Measurements from ENCODE around the gene POU3F3. TPM values are rescaled to one million over a fixed set of nuclear protein-coding genes. Genes with fewer than 3 reads are reported as not detected.

The POU3F3 gene
- total RNA-seq, 2 donors from 2014 or later, result 0.79 TPM; not detected in 1

GRCh38 chr2:104857262-104858005, 3.5 kb downstream of the POU3F3 start:
- no peaks in the 10 kb centered on the region for H3K9me3 ChIP-seq
- H3K4me1 ChIP-seq, result peaks cover 0 to 49% of the 10 kb centered on the region in 2 donors
- TF ChIP-seq CTCF (IDR thresholded peaks at IDR 0.05), result no peak
- DNase-seq (ENCODE audit: low spot score), result no peak
- peaks cover 54 to 73% of the 10 kb centered on the region in 2 donors for H3K27me3 ChIP-seq
- H3K27ac ChIP-seq, result no peak overlapping the region
- no peak overlapping the region for H3K4me3 ChIP-seq
- H3K36me3 ChIP-seq, result no peaks in the 10 kb centered on the region

GRCh38 chr2:104858006-104858978, 4.4 kb downstream of the POU3F3 start:
- Histone ChIP-seq H3K36me3 (no peaks in the 10 kb centered on the region), H3K4me1 (peaks cover 0 to 41% of the 10 kb centered on the region in 2 donors), H3K27me3 (peaks cover 53 to 78% of the 10 kb centered on the region in 2 donors), H3K9me3 (no peaks in the 10 kb centered on the region), H3K4me3 (no peak overlapping the region), H3K27ac (no peak overlapping the region)
- TF ChIP-seq CTCF (IDR thresholded peaks at IDR 0.05), result no peak
- DNase-seq (ENCODE audit: low spot score), result no peak

GRCh38 chr2:104859291-104859765, 5.4 kb downstream of the POU3F3 start:
- peaks cover 0 to 39% of the 10 kb centered on the region in 2 donors for H3K4me1 ChIP-seq
- no peak overlapping the region for H3K27ac ChIP-seq
- peaks cover 54 to 78% of the 10 kb centered on the region in 2 donors for H3K27me3 ChIP-seq
- H3K9me3 ChIP-seq, result no peaks in the 10 kb centered on the region
- H3K4me3 ChIP-seq, result no peak overlapping the region
- no peaks in the 10 kb centered on the region for H3K36me3 ChIP-seq
- TF ChIP-seq CTCF (IDR thresholded peaks at IDR 0.05), result no peak
- no peak for DNase-seq (ENCODE audit: low spot score)

GRCh38 chr2:104859766-104860450, 6.0 kb downstream of the POU3F3 start:
- H3K4me1 ChIP-seq, result peaks cover 0 to 35% of the 10 kb centered on the region in 2 donors
- H3K4me3 ChIP-seq, result no peak overlapping the region
- H3K9me3 ChIP-seq, result no peaks in the 10 kb centered on the region
- no peaks in the 10 kb centered on the region for H3K36me3 ChIP-seq
- DNase-seq (ENCODE audit: low spot score), result no peak
- no peak for TF ChIP-seq CTCF (IDR thresholded peaks at IDR 0.05)
- H3K27me3 ChIP-seq, result peaks cover 55 to 74% of the 10 kb centered on the region in 2 donors
- no peak overlapping the region for H3K27ac ChIP-seq

- H3K36me3 ChIP-seq, result no peaks in the 10 kb centered on the region
- no peak for DNase-seq (ENCODE audit: low spot score)
- no peak overlapping the region for H3K4me3 ChIP-seq
- no peaks in the 10 kb centered on the region for H3K9me3 ChIP-seq
- no peak for TF ChIP-seq CTCF (IDR thresholded peaks at IDR 0.05)
- H3K27ac ChIP-seq, result no peak overlapping the region
- peaks cover 58 to 77% of the 10 kb centered on the region in 2 donors for H3K27me3 ChIP-seq
- peaks cover 0 to 34% of the 10 kb centered on the region in 2 donors for H3K4me1 ChIP-seq
These were observed 6.5 kb downstream of the POU3F3 start for GRCh38 chr2:104860451-104860790.
